GM21360 (cell line): ENCODE measurements around the gene FCHO2.

Experiments
- ATAC-seq: cut with Tn5 transposase; IDR thresholded peaks from one replicate; pipeline ENCODE4 v1.9.1; 2021; ENCODE audit warnings: mild to moderate bottlenecking, moderate library complexity; ENCODE audit not compliant: unreplicated experiment

The FCHO2 gene

DNA sequence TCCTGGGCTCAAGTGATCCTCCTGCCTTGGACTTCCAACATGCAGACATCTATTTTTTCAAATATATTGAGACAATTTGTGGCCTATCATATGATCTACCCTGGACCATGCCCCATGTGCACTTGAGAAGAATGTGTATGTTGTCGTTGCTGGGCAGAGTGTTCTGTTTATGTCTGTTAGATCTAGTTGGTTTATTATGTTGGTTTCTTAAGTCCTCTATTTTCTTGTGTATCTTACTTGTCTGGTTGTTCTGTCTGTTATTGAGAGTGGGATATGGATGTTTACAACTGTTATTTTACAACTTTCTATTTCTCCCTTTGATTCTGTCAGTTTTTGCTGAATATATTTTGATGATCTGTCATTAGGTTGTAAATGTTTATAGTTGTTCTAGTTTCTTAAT lies 154.3 kb downstream of the FCHO2 start:
- ATAC-seq: no peak

DNA sequence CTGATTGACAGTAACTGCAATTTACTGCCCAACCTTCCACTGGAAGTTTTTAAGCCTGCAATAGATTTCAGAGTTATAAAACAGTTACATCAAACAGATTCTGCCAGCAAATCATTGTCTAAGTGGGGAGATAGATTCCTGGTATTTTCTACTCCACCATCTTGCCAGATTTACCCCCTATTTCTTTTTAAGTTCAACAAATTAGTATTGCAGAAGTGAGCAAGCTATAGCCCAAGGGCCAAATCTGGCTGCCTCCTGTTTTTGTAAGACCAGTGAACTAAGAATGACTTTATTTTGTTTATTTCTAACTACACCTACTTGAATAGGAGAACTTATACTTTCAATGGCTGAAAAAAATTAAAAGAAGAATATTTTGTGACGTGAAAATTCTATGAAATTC lies 155.7 kb downstream of the FCHO2 start:
- no peak for ATAC-seq

DNA sequence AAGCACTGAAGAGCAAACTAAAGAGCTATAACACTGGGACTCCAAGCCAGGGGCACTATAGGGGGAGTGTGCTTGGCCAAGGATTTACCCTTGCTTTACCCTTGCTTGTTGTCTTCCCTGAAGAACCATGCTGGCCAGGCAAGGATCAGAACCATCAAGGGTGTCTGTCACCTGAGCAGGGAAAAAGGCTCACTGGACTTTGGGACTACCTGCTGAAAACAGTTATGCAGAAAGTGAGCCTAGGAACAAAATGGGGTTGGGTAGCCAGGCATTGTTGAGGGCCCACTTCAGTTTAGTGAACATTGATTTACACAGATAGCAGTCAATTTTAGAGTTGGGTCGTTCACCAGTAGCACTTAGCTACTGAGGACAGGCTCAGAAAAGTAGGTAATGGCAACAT lies 156.5 kb downstream of the FCHO2 start:
- ATAC-seq: no peak

DNA sequence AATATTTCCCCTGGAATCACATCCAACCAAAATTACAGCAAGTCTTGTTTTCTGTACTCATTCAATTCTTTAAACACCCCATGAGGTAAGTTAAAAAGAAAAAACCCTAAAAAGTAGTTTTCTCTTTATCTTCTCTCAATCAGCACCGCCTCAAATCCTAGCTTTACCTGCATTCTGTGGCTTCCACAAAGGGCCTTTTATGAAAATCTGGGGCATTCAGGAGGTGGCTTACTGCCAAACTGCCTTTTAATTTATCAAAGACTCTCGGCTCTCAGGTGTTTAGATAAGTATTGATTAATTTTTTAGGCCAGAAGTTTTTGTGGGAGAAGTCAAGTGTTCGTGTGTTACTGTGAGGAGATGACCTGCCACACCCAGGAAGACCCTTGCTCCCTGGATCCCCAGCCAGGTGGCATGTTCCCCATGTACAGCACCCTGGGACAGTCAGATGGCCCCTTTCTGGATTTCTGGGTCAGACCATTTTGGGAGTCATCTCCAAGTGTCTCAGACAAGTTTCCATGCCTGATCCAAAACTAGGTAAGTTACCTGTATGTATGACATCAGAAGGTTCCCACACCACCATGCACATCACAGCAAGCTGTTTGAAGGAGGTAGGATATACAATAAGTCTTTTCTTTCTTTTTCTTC lies 158.3 kb downstream of the FCHO2 start:
- no peak for ATAC-seq

DNA sequence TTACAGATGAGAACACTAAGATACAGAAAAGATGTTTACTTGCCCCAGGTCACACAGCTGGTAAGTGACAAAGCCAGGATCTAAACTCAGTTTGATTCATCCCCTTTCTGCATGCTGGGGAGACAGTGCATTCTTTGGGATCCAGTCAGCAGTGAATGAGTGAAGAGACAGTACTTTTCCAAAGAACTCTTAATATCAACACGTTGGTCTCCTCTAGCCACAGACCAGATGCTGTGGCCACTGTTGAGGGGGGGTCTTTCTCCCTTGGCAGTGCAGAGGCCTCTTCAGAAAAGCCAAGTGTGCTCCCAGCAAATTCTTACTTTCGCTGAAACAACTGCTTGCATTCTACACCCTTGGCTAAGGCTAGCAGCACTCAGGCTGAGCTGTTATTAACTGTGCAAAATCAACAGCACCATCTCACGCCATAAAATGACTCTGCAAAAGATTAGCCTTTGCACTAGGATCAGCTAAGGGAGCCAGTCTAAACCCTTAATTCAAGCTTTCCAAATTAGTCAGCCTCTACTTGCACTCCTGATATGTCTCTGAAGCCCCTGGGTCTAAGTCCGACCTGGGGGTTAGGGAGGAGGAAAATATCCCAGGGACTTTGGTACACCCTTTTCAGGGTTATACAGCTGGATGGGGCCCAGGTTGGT lies 159.7 kb downstream of the FCHO2 start:
- no peak for ATAC-seq

DNA sequence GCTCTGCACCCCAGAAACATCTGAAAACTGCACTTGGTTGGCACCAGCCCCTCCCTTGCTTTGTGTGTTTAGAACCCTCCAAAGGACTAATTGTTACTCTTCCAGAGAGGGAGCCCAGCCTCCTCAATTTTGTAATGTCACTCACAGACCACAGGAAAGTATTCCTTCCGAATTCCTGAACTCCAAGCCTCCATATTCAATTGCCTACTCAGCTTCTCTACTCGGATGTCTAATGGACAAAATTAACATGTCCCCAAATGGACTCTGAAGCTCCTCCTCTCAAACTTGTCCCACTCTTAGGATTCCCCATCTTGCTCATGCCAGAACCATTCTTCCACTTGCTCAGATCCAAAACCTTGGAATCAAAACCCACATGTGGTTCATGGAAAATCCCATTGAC lies 160.7 kb downstream of the FCHO2 start:
- no peak for ATAC-seq

DNA sequence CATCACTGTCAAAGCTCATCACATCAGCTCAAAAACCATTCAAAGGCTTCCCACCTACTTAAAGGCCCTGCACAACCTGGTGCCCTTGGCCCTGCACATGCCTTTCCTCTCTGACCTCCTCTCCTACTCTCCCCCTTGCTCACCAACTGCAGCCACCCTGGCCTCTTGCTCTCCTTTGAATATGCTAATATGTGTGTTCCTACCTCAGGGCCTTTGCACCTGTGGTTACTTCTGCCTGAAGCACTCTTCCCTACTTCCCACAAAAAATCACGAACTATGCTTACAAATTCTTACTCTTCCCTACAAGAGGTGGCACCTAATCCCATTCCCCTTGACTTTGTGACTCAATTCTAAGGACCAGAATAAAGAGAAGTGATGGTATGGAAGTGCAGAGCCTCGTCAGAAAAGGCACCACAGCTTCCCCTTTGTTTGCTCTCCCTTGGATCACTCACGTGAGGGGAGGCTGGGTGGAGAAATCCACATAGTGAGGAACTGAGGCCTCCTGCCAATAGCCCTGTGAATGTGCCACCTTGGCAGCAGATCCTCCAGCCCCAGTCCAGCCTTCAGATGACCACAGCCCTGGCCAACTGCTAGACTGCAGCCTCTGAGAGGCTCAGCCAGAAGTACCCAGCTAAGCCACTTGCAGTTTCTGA lies 161.4 kb downstream of the FCHO2 start:
- no peak for ATAC-seq

DNA sequence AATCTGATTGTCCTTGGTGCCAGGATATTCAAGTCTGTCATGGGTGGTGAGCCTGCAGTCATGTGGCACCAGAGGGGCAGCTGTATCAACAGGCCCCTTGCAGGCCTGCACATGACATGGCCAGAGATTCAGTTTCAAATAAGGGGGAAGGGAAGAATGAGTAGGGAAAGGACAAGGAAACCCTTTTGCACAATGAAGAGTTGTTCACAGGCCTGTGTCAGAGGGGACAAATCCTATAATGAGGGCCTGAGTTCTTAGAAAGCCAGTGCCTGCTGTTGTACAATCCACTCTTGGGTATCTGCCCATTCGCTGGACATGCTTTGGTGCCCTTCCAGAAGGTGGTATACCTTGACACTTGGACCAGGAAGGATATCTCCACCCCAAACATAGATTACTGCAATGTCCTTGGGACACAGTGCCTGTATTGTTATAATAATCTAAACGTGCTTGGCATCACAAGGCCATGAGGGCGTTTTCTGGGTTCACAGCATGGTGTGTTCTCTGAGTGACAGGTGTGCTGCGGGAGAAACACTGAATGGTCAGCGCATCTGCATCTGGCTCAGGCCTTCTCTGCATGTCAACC lies 162.6 kb downstream of the FCHO2 start:
- no peak for ATAC-seq

DNA sequence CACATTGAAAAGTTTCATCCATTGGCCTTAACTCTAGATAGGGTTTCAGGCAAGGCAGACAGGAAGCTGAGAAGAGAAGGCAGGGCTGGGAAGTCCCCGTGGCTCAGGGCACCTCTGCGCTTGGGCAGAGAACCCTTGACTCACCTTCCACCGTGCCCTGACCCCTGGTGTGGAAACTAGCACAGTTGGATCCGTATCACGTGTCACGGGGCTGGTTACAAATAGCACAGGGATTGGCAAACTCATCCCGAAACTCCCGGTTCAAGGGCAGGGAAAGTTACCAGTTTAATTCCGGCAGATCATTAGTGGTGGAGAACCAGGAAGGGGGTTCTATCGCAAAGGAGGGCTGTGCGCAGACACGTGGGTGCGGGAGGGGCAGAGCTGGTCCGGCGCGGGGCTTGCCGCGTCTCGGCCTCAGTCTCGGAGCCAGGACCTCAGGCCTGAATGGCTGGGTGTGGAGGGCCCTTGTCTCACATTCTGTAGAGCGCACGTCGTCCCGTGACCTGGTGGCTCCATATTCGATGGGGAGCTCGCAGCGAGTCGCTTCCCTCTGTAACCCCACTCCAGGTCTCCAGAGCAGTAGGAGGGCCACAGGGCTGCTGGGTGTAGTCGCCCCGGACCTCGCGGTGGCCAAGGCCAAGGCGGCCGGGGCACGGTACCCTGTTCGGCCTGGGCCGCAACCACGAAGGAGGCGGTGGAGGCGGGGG lies 163.8 kb downstream of the FCHO2 start:
- ATAC-seq: no peak

DNA sequence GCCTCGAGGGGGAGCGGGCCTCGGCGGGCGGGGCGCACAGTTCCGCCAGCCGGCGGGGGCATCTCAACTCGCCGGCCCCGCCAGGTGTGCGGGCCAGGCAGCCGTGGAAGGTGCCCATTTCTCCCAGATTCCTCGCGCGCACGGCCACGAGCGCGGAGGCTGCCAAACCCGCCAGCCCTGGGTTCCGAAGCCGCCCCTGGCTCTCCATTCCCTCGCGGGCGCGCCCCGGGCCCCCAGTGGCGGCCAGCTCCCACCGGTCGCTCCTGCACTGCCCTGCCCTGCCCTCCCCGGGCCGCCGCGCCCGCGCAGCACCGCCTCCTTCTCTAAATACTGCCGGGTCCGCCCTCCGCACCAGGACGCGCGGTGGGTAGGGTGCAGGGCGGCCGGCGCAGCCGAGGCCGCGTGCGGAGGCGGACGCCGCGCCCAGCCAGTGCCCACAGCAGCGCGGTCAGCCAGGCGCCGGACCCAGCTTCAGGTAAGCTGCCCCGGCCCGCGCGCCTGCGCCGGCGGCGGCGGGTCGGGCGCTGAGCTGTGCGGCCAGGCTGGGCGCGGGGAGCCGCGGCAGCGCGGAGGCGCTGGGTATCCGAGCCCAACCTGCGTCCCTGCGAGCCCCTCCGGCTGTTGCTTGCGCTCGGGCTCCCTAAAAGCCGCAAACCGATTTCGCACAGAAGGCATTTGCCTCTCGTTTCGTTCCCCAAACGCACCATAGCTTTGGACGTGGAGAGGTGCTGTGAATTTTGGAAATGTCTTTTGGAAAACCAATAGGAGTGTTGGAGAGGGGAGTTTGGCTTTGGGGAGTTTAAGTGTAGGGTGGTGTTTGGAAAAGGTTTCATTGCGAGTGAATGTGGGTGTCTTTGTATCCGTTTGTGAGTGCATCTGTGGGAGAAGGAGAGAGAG lies 164.6 kb downstream of the FCHO2 start, which contains the start of gene TMEM171:
TSS of gene TMEM171 (plus strand) at position 354 of the 897 bp plus-strand sequence. CDS start 2,799 bp downstream, outside the sequence.
- no peak for ATAC-seq

DNA sequence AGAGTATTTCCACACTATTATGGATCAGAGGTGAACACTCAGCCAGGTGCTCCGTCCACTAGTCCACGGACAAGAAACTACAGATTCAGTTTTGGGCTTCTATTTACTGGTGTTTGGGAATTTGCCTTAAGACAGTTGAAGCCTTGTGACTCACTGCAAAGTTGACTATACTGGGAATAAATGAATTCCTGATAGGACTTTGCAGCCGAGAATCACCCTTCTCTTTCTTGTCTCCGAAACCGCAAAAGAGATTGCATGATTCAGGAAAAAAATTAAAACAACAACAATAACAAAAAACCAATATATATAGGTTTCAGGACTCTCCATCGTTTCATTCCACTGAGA lies 165.2 kb downstream of the FCHO2 start:
- ATAC-seq: no peak

DNA sequence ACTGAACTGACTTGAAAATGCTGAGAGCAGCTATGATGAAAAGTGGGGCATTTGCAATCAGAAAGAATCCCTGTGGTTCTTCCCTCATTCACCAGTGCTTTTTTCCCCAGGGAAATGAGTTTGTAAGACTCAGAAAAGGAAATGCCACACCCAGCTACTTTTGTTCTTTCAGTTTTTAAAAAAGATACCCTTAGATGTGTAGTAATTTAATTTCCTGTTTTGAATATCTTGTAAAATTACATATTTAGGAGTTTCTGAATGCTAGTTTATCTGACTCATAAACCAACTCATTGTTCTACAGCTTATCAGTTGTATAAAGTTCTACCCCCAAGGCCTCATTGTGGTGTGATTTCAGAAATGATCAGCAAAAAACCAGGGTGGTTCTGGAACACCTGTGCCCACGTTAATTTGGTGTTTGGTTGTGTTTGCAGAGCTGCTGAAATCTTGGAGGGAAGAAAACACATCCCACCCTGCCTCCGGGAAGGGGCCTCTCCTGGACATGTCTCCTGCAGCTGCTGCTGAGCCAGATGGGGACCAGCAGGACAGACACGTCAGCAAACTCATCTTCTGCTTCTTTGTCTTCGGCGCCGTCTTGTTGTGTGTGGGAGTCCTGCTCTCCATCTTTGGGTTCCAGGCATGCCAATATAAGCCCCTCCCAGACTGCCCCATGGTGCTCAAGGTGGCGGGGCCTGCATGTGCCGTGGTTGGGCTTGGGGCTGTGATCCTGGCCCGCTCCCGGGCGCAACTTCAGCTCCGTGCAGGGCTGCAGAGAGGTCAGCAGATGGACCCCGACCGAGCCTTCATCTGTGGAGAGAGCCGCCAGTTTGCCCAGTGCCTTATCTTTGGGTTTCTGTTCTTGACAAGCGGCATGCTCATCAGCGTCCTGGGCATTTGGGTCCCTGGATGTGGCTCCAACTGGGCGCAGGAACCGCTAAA lies 167.3 kb downstream of the FCHO2 start:
- no peak for ATAC-seq

DNA sequence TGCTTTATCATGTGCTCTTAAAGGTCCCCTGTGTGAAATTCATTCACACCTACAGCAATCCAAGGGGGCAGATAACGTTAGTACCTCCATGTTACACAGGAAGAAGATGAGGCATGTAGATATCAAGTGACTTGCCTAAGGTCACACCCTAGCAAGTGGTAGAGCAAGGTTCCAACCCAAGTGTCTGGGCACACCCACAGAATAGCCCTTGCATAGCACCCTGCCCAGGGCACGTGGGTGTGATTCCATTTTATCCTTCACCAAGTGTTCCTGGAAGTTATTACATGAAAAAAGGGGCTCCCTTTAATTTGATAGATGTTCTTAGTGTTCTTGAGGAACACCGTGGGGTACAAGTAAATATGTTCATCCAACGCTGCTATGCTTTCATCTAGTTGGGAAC lies 169.4 kb downstream of the FCHO2 start:
- ATAC-seq: no peak

DNA sequence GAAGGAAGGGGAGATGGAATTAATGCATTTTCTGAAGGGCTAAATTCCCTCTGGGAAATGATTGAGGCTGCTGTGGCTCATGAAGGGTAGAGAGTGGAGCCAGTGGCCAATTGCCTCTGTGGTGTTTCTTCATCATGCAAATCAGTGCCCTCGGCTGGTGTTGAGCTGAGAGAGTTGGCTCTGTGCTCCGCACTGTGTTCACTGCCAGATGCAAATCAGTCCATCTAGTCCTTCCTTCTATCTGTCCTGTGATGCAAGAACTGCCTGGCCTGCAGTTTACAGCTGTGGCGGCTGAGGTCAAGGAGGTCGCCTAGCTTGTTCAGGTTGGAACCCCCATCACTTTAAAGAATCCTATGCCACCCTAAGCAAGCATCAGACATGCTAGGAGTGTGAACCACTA lies 170.5 kb downstream of the FCHO2 start:
- ATAC-seq: no peak

DNA sequence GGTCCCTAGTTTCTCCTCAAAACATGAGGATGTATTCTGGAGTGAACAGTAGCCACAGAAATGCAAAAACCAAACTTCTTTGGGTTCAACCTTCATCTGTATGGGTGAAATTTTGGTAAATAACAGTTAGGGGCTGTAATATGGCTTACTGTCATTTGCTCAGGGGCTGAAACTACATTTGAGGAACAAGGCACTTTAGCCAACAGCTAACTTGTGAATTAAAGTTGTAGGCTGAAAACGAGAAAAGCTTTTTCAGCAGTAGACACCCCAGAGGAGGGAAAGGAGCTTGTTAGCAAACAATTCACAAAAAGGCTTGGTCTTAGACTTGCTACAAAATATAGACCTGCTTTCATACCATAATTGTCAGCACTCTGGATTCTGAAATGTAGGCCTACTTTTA lies 171.1 kb downstream of the FCHO2 start:
- ATAC-seq: no peak

DNA sequence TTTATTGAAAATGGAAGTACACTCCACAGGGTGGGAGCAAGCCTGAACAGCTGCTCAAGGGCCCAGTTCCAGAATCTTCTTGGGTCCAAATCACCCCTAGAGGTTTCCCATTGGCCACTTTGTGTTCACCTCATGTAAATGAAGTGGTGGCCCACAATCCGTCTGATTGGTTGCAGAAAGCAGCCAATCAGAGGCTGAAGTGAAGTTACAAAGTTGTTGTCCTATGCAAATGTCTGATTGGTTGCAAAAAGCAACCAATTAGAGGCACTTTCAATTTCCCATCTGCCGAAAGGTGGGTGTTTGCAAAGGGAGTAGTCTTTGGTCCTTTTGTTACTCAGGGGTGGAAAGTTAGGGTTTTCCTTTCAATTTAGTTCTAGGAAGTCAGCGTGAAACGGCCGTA lies 173.3 kb downstream of the FCHO2 start:
- ATAC-seq: no peak

DNA sequence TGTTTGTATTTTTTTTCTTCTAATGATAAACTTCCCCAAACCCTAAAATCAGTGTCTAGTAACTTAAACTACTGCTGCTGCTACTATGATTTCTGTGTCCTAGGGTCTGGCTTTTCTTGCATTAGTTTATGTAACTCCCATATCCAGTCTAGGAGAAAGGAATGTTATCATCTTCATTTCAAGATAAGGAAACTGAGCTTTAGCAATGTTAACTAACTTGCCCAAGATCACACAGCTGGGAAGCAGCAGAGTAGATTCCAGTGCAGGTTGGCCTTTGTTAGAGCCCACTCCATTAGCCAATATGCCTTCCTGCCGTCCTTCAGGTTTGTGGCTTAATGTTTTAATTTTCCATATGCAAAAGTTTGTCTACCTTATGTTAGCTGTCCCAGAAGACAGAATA lies 175.0 kb downstream of the FCHO2 start:
- no peak for ATAC-seq

DNA sequence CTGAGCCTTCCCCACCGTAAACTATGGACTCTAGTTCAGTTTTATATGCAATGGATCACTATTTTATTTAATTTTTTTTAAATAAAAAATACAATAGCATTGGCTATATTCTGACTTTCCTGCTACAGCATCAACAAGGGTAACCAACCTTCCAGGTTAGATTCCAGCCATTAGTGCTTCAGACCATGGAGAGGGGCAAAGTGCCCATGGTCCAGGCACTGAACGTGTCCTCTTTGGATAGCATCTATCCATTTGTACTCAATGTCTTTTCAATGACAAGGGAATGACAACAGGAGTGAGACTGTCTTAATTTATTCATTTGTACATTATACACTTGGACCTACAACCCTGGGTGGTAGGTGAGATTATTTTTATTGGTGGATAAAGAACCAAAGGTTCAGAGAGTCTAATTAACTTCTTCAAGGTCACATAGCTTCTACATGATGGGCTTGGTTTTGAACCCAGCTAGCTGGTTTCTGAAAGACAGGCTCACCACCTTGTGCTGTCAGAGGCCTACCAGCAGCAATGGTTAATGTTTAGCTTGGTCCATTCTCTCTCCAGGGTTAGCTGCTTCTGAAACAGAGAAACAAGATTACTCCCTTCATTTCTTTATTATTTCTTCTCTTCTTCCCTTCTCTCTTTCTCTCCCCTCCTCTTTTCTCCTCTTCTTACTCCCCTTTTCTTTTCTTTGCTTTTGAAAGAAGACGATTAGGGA lies 176.0 kb downstream of the FCHO2 start:
- ATAC-seq: no peak

DNA sequence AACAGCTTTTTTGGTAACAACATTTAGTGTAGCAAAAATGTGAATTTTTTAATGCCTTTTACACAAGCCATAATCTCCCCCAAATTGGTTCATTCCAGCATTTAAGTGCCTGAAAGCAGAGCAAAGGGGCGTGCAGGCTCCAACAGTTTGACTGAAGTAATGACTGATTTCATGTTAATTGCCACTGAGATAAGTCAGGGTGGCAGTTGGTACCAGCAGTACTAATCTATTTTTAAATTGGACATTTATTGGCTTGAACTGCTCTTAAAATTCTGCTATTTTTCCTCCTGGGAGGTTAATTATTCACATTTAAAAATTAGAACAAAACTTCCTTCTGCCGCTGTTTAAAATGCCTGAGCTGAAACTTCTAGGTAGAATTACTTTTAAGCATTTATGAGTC lies 176.9 kb downstream of the FCHO2 start:
- no peak for ATAC-seq
